RWPE2 (cell line): ENCODE results near the gene GRIFIN.

Experiments used
- ATAC-seq: fragments of 200-7000 bp; cut with Tn5 transposase; 3 replicates; pipeline ENCODE4 v1.9.1; 2021; ENCODE audit warnings: low read depth
- DNase-seq: peaks from one replicate; pipeline ENCODE4 v3.0.0-alpha.2; 2020; ENCODE audit warnings: low spot score
- H3K27ac ChIP-seq: fragments of 450-650 bp; 2 replicates; pipeline ENCODE4 v1.5.1; 2017; ENCODE audit warnings: mild to moderate bottlenecking; ENCODE audit not compliant: poor library complexity, severe bottlenecking
- H3K27me3 ChIP-seq: fragments of 250-450 bp; sonication (Bioruptor Pico); 2 replicates; pipeline ENCODE4 v1.5.1; 2021; ENCODE audit warnings: mild to moderate bottlenecking, moderate library complexity; ENCODE audit not compliant: insufficient read depth, poor library complexity, severe bottlenecking
- H3K36me3 ChIP-seq: fragments of 250-450 bp; sonication (Bioruptor Pico); 2 replicates; pipeline ENCODE4 v1.5.1; 2020; ENCODE audit warnings: low read depth, mild to moderate bottlenecking, moderate library complexity
- H3K4me1 ChIP-seq: fragments of 250-450 bp; sonication (Bioruptor Pico); 2 replicates; pipeline ENCODE4 v1.5.1; 2021; ENCODE audit warnings: mild to moderate bottlenecking, moderate library complexity; ENCODE audit not compliant: insufficient read depth, poor library complexity, severe bottlenecking
- H3K4me3 ChIP-seq: fragments of 250-450 bp; sonication (Bioruptor Pico); 2 replicates; pipeline ENCODE4 v1.5.1; 2021; ENCODE audit warnings: mild to moderate bottlenecking, moderate library complexity; ENCODE audit not compliant: severe bottlenecking
- H3K9me3 ChIP-seq: fragments of 250-450 bp; sonication (Bioruptor Pico); 2 replicates; pipeline ENCODE4 v1.5.1; 2021; ENCODE audit warnings: mild to moderate bottlenecking, moderate library complexity; ENCODE audit not compliant: severe bottlenecking
- CTCF ChIP-seq: fragments of 450-650 bp; IDR thresholded peaks from one replicate; pipeline ENCODE4 v1.5.1; 2017; ENCODE audit warnings: mild to moderate bottlenecking, moderate library complexity; ENCODE audit not compliant: poor library complexity, severe bottlenecking

GRIFIN gene

GRCh38 chr7:2497065-2497464, 20.9 kb upstream of the GRIFIN start:
- Histone ChIP-seq H3K27ac (no peak overlapping the region), H3K4me3 (no peak overlapping the region), H3K27me3 (no peaks in the 10 kb centered on the region), H3K9me3 (no peaks in the 10 kb centered on the region), H3K36me3 (no peaks in the 10 kb centered on the region), H3K4me1 (no peaks in the 10 kb centered on the region)
- DNase-seq (no peak), ATAC-seq (no peak)
- TF ChIP-seq CTCF, result no peak

- H3K36me3 ChIP-seq, result no peaks in the 10 kb centered on the region
- H3K27me3 ChIP-seq, result no peaks in the 10 kb centered on the region
- TF ChIP-seq CTCF, result no peak
- no peak overlapping the region for H3K27ac ChIP-seq
- H3K4me3 ChIP-seq, result no peak overlapping the region
- no peaks in the 10 kb centered on the region for H3K4me1 ChIP-seq
- no peak for DNase-seq
- no peaks in the 10 kb centered on the region for H3K9me3 ChIP-seq
- ATAC-seq, result no peak
Observed at GRCh38 chr7:2496375-2496774, 20.2 kb upstream of the GRIFIN start.

DNA sequence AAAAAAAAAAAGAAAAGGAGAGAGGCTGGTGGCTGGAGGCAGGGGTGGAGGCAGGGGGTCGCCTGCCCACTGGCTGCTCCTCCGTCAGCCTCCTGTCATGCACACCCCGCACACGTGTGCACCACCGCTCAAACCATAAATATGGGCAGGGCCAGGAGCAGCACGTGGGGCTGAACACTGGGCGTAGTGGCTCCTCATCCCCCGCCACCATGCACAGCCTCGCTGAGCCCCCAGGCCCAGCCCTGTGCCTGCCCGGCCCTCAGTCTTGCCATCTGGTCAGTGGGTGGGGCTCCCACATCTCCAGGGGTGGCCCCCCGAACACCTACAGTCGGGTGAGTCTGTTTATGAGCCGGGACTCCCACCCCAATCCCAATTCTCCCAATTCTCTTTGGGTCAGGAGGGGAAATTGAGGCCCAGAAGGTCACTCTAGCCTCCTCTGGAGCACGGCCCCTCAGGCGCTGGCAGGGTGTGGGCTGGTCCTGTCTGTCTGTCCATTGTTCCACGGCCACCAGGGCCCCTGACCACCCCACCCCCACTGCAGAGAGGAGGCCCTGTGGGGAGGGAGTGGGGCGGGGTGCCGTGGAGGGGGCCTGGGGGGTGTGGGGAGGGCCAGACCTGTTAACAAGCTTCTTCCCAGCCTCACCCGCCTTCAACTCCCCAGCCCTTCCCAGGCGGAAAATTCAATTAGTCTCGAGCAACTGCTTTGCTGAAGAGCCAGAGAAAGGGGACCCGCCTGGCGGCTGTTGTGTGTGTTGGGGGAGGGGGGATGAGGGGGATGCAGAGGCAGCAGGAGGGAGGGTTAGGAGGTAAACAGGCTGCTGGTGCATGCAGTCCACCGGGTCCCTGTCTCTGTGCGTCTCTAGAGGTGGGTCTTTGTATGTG, 19.5 kb upstream of the GRIFIN start:
- no peaks in the 10 kb centered on the region for H3K4me1 ChIP-seq

GRCh38 chr7:2494191-2495130, 18.3 kb upstream of the GRIFIN start:
- no peak for ATAC-seq
- no peaks in the 10 kb centered on the region for H3K4me1 ChIP-seq

More for the DNA sequence above, 19.5 kb upstream of the GRIFIN start:
- Histone ChIP-seq H3K9me3 (no peaks in the 10 kb centered on the region), H3K36me3 (no peaks in the 10 kb centered on the region), H3K27me3 (no peaks in the 10 kb centered on the region), H3K27ac (no peak overlapping the region), H3K4me3 (no peak overlapping the region)
- DNase-seq (no peak), ATAC-seq (no peak)
- no peak for TF ChIP-seq CTCF

More at GRCh38 chr7:2494191-2495130, 18.3 kb upstream of the GRIFIN start:
- Histone ChIP-seq H3K27ac (no peak overlapping the region), H3K27me3 (no peaks in the 10 kb centered on the region), H3K4me3 (no peak overlapping the region), H3K9me3 (no peaks in the 10 kb centered on the region), H3K36me3 (no peaks in the 10 kb centered on the region)
- TF ChIP-seq CTCF, result no peak
- DNase-seq, result no peak
